HL-60 (cell line): ENCODE data around the gene CCND2.
A peak's percentile ranks its signal among the peaks of the same experiment; 100 is the strongest.

ENCODE experiments used
- DNase-seq, 2 experiments: peaks; one replicate each; pipeline ENCODE4 v3.0.0-alpha.2; 2010 to 2020; ENCODE audit warnings: low read depth in 1 of 2, low spot score in 1 of 2
- H3K27ac ChIP-seq: fragments of 250-450 bp; sonication (Bioruptor Pico); replicated peaks from 2 replicates; pipeline ENCODE4 v1.5.1; 2020; ENCODE audit warnings: mild to moderate bottlenecking, moderate library complexity
- H3K27me3 ChIP-seq: fragments of 250-450 bp; sonication (Bioruptor Pico); 2 replicates; pipeline ENCODE4 v1.5.1; 2021; ENCODE audit warnings: mild to moderate bottlenecking, moderate library complexity; ENCODE audit not compliant: insufficient read depth, poor library complexity, severe bottlenecking
- H3K4me3 ChIP-seq: replicated peaks from 2 replicates; pipeline ENCODE4 v1.5.1; 2011; ENCODE audit warnings: mild to moderate bottlenecking, control low read depth, low read length; ENCODE audit not compliant: insufficient read depth
- GABPA ChIP-seq: IDR thresholded peaks from 2 replicates; pipeline ENCODE4 v1.6.1; 2012; ENCODE audit warnings: low read depth
- POLR2AphosphoS5 ChIP-seq: IDR thresholded peaks from 2 replicates; pipeline ENCODE4 v1.6.1; 2012; ENCODE audit warnings: low read depth
- SPI1 ChIP-seq: IDR thresholded peaks from 2 replicates; pipeline ENCODE4 v1.6.1; 2012; ENCODE audit warnings: low read depth, mild to moderate bottlenecking, borderline replicate concordance
- TF ChIP-seq, protein P1 (sequence below): IDR thresholded peaks from 2 replicates; pipeline ENCODE4 v1.6.1; 2012; ENCODE audit warnings: low read depth; ENCODE audit not compliant: insufficient replicate concordance
- TF ChIP-seq, protein P2 (sequence below): IDR thresholded peaks from one replicate; pipeline ENCODE4 v1.5.1; 2011; ENCODE audit warnings: low read length, control low read depth, inconsistent platforms; ENCODE audit not compliant: insufficient read depth

Gene CCND2

GRCh38 chr12:4289998-4290790 is 16.6 kb downstream of the CCND2 start:
- no peak for DNase-seq
- Histone ChIP-seq H3K27me3 (no peaks in the 10 kb centered on the region), H3K4me3 (no peak overlapping the region), H3K27ac (peak overlapping the region; percentile 72)
- TF ChIP-seq, protein P1, sequence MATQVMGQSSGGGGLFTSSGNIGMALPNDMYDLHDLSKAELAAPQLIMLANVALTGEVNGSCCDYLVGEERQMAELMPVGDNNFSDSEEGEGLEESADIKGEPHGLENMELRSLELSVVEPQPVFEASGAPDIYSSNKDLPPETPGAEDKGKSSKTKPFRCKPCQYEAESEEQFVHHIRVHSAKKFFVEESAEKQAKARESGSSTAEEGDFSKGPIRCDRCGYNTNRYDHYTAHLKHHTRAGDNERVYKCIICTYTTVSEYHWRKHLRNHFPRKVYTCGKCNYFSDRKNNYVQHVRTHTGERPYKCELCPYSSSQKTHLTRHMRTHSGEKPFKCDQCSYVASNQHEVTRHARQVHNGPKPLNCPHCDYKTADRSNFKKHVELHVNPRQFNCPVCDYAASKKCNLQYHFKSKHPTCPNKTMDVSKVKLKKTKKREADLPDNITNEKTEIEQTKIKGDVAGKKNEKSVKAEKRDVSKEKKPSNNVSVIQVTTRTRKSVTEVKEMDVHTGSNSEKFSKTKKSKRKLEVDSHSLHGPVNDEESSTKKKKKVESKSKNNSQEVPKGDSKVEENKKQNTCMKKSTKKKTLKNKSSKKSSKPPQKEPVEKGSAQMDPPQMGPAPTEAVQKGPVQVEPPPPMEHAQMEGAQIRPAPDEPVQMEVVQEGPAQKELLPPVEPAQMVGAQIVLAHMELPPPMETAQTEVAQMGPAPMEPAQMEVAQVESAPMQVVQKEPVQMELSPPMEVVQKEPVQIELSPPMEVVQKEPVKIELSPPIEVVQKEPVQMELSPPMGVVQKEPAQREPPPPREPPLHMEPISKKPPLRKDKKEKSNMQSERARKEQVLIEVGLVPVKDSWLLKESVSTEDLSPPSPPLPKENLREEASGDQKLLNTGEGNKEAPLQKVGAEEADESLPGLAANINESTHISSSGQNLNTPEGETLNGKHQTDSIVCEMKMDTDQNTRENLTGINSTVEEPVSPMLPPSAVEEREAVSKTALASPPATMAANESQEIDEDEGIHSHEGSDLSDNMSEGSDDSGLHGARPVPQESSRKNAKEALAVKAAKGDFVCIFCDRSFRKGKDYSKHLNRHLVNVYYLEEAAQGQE: no peak
- TF ChIP-seq SPI1 (no peak), POLR2AphosphoS5 (no peak), GABPA (no peak)
- TF ChIP-seq, protein P2, sequence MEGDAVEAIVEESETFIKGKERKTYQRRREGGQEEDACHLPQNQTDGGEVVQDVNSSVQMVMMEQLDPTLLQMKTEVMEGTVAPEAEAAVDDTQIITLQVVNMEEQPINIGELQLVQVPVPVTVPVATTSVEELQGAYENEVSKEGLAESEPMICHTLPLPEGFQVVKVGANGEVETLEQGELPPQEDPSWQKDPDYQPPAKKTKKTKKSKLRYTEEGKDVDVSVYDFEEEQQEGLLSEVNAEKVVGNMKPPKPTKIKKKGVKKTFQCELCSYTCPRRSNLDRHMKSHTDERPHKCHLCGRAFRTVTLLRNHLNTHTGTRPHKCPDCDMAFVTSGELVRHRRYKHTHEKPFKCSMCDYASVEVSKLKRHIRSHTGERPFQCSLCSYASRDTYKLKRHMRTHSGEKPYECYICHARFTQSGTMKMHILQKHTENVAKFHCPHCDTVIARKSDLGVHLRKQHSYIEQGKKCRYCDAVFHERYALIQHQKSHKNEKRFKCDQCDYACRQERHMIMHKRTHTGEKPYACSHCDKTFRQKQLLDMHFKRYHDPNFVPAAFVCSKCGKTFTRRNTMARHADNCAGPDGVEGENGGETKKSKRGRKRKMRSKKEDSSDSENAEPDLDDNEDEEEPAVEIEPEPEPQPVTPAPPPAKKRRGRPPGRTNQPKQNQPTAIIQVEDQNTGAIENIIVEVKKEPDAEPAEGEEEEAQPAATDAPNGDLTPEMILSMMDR: no peak

- no peak overlapping the region for H3K4me3 ChIP-seq
- TF ChIP-seq, protein P1: no peak
- TF ChIP-seq POLR2AphosphoS5: no peak
- TF ChIP-seq, protein P2: no peak
- no peak for TF ChIP-seq SPI1
- TF ChIP-seq GABPA: no peak
- H3K27ac ChIP-seq: no peak overlapping the region
- DNase-seq: no peak
- no peaks in the 10 kb centered on the region for H3K27me3 ChIP-seq
These were observed 18.9 kb downstream of the CCND2 start for GRCh38 chr12:4292341-4293073.

- TF ChIP-seq POLR2AphosphoS5: no peak
- no peak for TF ChIP-seq GABPA
- TF ChIP-seq, protein P1: no peak
- no peak for TF ChIP-seq SPI1
- TF ChIP-seq, protein P2: no peak
- no peak for DNase-seq
- H3K27ac ChIP-seq: no peak overlapping the region
- no peaks in the 10 kb centered on the region for H3K27me3 ChIP-seq
- H3K4me3 ChIP-seq: no peak overlapping the region
These were observed 19.9 kb downstream of the CCND2 start for GRCh38 chr12:4293299-4293965.
